ENCODE measurements around the gene SCAMP1. TPM values are rescaled to one million over a fixed set of nuclear protein-coding genes. Genes with fewer than 3 reads are reported as not detected.

SCAMP1 gene
- total RNA-seq, 1 donor from 2014 or later, result 42.8 TPM

DNA sequence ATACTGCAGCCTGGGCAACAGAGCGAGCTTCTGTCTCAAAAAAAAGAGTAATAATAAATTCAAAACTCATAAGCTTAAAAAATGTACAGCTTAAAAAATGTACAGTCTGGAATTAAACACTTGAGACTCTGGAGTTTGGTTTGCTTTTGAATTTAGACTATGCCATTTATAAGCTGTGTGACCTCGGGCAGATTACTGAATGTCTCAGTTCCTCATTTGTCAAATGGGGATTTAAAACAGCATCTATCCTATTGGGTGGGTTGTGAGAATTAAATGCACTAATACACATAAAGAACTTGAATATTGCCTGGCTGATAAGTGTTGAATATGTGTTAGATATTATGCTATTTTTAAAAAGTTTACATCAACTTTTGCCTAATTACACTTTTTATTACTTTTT lies 98.4 kb downstream of the SCAMP1 start:
- Histone ChIP-seq H3K27ac (no peak overlapping the region), H3K4me1 (no peaks in the 10 kb centered on the region), H3K4me3 (no peak overlapping the region), H3K27me3 (ENCODE audit: low read depth) (no peaks in the 10 kb centered on the region), H3K9me3 (no peaks in the 10 kb centered on the region), H3K36me3 (peaks cover 13% of the 10 kb centered on the region)
- TF ChIP-seq, protein P1, sequence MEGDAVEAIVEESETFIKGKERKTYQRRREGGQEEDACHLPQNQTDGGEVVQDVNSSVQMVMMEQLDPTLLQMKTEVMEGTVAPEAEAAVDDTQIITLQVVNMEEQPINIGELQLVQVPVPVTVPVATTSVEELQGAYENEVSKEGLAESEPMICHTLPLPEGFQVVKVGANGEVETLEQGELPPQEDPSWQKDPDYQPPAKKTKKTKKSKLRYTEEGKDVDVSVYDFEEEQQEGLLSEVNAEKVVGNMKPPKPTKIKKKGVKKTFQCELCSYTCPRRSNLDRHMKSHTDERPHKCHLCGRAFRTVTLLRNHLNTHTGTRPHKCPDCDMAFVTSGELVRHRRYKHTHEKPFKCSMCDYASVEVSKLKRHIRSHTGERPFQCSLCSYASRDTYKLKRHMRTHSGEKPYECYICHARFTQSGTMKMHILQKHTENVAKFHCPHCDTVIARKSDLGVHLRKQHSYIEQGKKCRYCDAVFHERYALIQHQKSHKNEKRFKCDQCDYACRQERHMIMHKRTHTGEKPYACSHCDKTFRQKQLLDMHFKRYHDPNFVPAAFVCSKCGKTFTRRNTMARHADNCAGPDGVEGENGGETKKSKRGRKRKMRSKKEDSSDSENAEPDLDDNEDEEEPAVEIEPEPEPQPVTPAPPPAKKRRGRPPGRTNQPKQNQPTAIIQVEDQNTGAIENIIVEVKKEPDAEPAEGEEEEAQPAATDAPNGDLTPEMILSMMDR (IDR thresholded peaks at IDR 0.05), result no peak
- no peak for ATAC-seq
- intact Hi-C loops (cut with DNase I), result no loop called here
- no peak for DNase-seq

DNA sequence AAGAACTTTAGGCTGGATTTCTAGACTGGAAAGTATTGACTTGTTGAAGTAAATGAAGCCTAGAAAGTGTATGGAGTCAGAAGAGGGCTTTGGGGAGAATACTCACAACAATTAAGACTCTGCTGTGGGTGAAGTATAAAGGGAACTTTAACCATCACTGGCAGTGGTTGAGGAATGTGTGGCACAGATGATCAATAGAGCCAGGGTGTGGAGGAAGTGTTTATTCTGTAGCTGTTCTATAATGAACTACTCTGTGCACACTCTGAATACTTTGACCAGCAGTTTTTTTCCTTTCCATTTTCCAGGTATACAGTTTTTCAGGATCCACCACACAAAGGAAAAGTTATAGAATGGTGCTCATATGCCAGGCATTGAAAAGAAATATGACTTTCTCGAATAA lies 106.7 kb downstream of the SCAMP1 start:
- TF ChIP-seq, protein P1 (IDR thresholded peaks at IDR 0.05), result no peak
- no peak overlapping the region for H3K27ac ChIP-seq
- H3K36me3 ChIP-seq, result peaks cover 15% of the 10 kb centered on the region
- intact Hi-C loops (cut with DNase I), result no loop called here
- H3K9me3 ChIP-seq, result no peaks in the 10 kb centered on the region
- no peaks in the 10 kb centered on the region for H3K27me3 ChIP-seq (ENCODE audit: low read depth)
- ATAC-seq (no peak), DNase-seq (no peak)
- no peak overlapping the region for H3K4me3 ChIP-seq
- no peaks in the 10 kb centered on the region for H3K4me1 ChIP-seq

DNA sequence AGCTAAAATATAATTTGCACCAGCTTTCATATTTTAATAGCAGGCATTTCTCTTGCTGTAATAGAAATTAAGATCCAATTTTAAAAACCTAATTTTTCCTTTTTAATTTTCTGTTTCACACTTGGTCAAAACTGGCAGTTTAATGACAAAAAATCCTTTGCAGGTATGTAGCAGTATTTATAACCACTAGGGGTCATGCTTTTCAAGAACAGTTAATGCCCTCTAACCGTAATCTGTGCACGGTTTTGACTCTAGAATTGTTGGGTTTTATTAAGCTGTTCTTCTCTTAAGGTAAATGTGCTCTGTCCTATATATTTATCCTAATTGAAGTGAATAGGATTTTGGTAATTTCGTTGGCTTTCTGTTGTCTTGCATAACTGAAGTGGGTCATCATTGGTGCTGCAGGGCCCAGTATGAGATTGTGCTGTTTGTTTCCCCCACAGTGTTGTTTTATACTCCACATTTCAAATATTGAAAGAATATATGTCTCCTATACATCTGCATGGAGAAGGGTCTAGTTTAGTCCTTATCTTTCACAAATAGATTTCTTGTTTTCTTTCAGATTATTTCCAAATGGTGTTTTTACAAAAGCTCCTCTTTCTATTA lies 107.4 kb downstream of the SCAMP1 start:
- H3K36me3 ChIP-seq, result peaks cover 15% of the 10 kb centered on the region
- ATAC-seq, result peak in 1 of 2 donors; percentile 73

DNA sequence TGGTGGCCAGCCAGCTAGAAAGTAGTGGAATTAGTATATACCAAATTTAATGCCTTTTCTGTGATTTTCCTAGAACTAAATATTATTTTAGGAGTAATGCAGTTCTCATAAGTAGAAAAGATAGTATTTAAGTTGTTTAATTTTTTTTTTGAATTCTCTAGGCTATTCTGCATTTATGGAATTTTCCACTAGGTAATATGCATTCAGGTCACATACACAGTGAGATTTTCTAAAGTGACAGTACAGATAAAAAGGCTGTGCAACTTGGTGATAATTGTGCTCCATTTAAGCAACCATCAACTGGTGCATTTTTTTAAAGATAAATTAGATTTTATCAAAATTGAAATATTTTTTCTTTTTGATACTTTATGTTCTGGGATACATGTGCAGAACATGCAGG lies 111.5 kb downstream of the SCAMP1 start:
- Histone ChIP-seq H3K27ac (no peak overlapping the region), H3K27me3 (ENCODE audit: low read depth) (no peaks in the 10 kb centered on the region), H3K4me3 (no peak overlapping the region), H3K36me3 (no peaks in the 10 kb centered on the region), H3K4me1 (no peaks in the 10 kb centered on the region), H3K9me3 (no peaks in the 10 kb centered on the region)
- TF ChIP-seq, protein P1 (IDR thresholded peaks at IDR 0.05), result no peak
- no peak for ATAC-seq
- no peak for DNase-seq
- intact Hi-C loops (cut with DNase I), result no loop called here

More for the DNA sequence above, 107.4 kb downstream of the SCAMP1 start:
- TF ChIP-seq, protein P1 (IDR thresholded peaks at IDR 0.05), result peak; percentile 77
- DNase-seq, result no peak
- Histone ChIP-seq H3K4me3 (no peak overlapping the region), H3K4me1 (no peaks in the 10 kb centered on the region), H3K27ac (no peak overlapping the region), H3K9me3 (no peaks in the 10 kb centered on the region), H3K27me3 (ENCODE audit: low read depth) (no peaks in the 10 kb centered on the region)
- intact Hi-C loops (cut with DNase I), result no loop called here

DNA sequence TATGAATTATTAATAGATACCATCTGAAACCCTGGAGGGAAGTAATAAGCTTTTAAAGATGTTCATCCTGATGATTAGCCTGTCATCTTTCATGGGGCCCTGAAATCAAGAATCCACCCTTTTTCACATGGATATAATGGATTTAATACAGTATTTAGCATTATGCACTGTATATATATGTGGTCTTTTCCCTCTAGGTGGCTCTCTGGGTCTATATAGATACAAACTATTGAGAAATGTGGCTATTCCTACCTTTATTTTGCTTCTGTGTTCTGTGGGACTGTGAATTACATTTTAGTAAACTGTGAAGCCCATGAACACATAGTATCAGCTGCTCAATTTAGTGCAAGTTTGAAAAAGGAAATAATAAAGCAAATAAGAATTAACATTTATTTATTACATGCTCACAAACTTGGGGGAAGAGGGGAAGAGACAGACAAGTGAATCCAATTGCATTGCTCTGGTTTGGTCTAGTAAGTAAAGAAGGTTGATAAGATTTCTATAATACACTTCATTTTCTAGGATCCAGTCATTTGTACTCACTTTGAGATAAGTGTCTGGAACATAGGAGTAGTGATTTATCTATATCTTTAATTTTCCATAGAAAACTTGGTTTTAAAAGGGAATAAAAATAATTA lies 112.2 kb downstream of the SCAMP1 start:
- no peaks in the 10 kb centered on the region for H3K27me3 ChIP-seq (ENCODE audit: low read depth)
- ATAC-seq (no peak), DNase-seq (no peak)
- intact Hi-C loops (cut with DNase I), result no loop called here
- H3K36me3 ChIP-seq, result no peaks in the 10 kb centered on the region
- H3K9me3 ChIP-seq, result no peaks in the 10 kb centered on the region
- H3K27ac ChIP-seq, result no peak overlapping the region
- H3K4me3 ChIP-seq, result no peak overlapping the region
- TF ChIP-seq, protein P1 (IDR thresholded peaks at IDR 0.05), result no peak
- no peaks in the 10 kb centered on the region for H3K4me1 ChIP-seq

All from lower lobe of right lung (tissue), 2 donors.